Measurements from ENCODE around the gene PALD1.

DNA sequence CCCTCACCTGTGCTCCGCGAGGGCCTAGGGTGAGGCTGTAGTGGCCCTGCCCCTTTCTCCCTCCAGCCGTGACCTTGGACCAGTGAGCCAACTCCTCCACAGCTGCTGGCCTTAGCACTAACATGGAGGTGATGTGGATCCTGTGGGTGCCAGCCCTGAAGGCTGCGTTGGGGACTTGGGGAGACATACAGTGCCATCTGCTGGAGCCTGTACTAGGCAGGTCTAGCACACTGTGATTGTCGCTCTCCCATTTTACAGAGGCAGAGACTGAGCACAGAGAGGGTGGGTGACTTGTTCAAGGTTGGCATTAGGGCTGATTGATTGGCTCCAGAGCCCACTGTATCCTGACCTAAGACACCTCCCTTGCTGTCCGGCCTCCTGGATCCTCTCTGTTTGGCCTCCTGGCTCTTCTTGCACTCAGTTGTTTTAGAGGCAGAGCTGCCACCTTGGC lies 86.4 kb downstream of the PALD1 start:
- TF ChIP-seq POLR2A (IDR thresholded peaks at IDR 0.05) (no peak), EP300 (IDR thresholded peaks at IDR 0.05) (no peak), POLR2AphosphoS5 (IDR thresholded peaks at IDR 0.05) (no peak)
- TF ChIP-seq, protein P1, sequence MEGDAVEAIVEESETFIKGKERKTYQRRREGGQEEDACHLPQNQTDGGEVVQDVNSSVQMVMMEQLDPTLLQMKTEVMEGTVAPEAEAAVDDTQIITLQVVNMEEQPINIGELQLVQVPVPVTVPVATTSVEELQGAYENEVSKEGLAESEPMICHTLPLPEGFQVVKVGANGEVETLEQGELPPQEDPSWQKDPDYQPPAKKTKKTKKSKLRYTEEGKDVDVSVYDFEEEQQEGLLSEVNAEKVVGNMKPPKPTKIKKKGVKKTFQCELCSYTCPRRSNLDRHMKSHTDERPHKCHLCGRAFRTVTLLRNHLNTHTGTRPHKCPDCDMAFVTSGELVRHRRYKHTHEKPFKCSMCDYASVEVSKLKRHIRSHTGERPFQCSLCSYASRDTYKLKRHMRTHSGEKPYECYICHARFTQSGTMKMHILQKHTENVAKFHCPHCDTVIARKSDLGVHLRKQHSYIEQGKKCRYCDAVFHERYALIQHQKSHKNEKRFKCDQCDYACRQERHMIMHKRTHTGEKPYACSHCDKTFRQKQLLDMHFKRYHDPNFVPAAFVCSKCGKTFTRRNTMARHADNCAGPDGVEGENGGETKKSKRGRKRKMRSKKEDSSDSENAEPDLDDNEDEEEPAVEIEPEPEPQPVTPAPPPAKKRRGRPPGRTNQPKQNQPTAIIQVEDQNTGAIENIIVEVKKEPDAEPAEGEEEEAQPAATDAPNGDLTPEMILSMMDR (IDR thresholded peaks at IDR 0.05): no peak

All from sigmoid colon (tissue), 4 donors.